ENCODE measurements around the gene UBE2Q1.

- TF ChIP-seq CTCF (conservative IDR thresholded peaks at IDR 0.05; ENCODE audit: low read depth in 2 of 2) = no peak
- no peak for TF ChIP-seq REST (IDR thresholded peaks at IDR 0.05; ENCODE audit: unreplicated experiment)
- no peak for TF ChIP-seq POLR2AphosphoS5 (IDR thresholded peaks at IDR 0.05; ENCODE audit: low read depth)
- no peak for TF ChIP-seq EZH2phosphoT487 (IDR thresholded peaks at IDR 0.05; ENCODE audit: unreplicated experiment)
- TF ChIP-seq ZNF331 (CRISPR knock-in tag; IDR thresholded peaks at IDR 0.05; ENCODE audit: low read depth) = no peak
- no peak for TF ChIP-seq EZH2 (IDR thresholded peaks at IDR 0.05; ENCODE audit: low read depth, unreplicated experiment)
- no peak for TF ChIP-seq NANOG (IDR thresholded peaks at IDR 0.05; ENCODE audit: borderline replicate concordance)
- no peak for TF ChIP-seq ETS1 (IDR thresholded peaks at IDR 0.05)
- no peak for TF ChIP-seq CREB1 (CRISPR knock-in tag; IDR thresholded peaks at IDR 0.05; ENCODE audit: low read depth)
- no peak for TF ChIP-seq STAT1 (IDR thresholded peaks at IDR 0.05; ENCODE audit: unreplicated experiment)
- no peak for TF ChIP-seq JUNB (IDR thresholded peaks at IDR 0.05; ENCODE audit: unreplicated experiment)
- no peak for TF ChIP-seq ZNF462 (CRISPR knock-in tag; IDR thresholded peaks at IDR 0.05)
- no peak for TF ChIP-seq ZNF114 (CRISPR knock-in tag; IDR thresholded peaks at IDR 0.05)
Measured at GRCh38 chr1:154571964-154572288, 13.5 kb upstream of the UBE2Q1 start.

Data from GM23338 (cell line).